Ectodermal cell (in vitro differentiated cells): Measurements from ENCODE around the gene MICOS13.

ENCODE experiments used
- H3K27ac ChIP-seq: 2 replicates; pipeline ENCODE4 v1.7.0; 2013; ENCODE audit warnings: mild to moderate bottlenecking, low read depth, low read length; ENCODE audit not compliant: insufficient read depth, poor library complexity, severe bottlenecking
- H3K27me3 ChIP-seq: 2 replicates; pipeline ENCODE4 v1.7.0; 2013; ENCODE audit warnings: mild to moderate bottlenecking, low read length; ENCODE audit not compliant: insufficient read depth, control insufficient read depth, poor library complexity, severe bottlenecking
- H3K36me3 ChIP-seq: one replicate; pipeline ENCODE4 v1.7.0; 2013; ENCODE audit warnings: low read length; ENCODE audit not compliant: control insufficient read depth, insufficient read depth
- H3K4me1 ChIP-seq: one replicate; pipeline ENCODE4 v1.7.0; 2013; ENCODE audit warnings: low read length; ENCODE audit not compliant: control insufficient read depth, insufficient read depth
- H3K4me3 ChIP-seq: 2 replicates; pipeline ENCODE4 v1.7.0; 2013; ENCODE audit warnings: low read depth, low read length, control low read depth; ENCODE audit not compliant: insufficient read depth
- H3K9me3 ChIP-seq: 2 replicates; pipeline ENCODE4 v1.7.0; 2013; ENCODE audit warnings: mild to moderate bottlenecking, low read length, moderate library complexity; ENCODE audit not compliant: control insufficient read depth
- WGBS, 2 experiments: methylation state at CpG; one replicate each; pipeline ENCODE4 v1.1.7; 2013; ENCODE audit warnings: missing lambda C conversion rate in 2 of 2; 5-methylcytosine and 5-hydroxymethylcytosine counted together

Gene MICOS13

DNA sequence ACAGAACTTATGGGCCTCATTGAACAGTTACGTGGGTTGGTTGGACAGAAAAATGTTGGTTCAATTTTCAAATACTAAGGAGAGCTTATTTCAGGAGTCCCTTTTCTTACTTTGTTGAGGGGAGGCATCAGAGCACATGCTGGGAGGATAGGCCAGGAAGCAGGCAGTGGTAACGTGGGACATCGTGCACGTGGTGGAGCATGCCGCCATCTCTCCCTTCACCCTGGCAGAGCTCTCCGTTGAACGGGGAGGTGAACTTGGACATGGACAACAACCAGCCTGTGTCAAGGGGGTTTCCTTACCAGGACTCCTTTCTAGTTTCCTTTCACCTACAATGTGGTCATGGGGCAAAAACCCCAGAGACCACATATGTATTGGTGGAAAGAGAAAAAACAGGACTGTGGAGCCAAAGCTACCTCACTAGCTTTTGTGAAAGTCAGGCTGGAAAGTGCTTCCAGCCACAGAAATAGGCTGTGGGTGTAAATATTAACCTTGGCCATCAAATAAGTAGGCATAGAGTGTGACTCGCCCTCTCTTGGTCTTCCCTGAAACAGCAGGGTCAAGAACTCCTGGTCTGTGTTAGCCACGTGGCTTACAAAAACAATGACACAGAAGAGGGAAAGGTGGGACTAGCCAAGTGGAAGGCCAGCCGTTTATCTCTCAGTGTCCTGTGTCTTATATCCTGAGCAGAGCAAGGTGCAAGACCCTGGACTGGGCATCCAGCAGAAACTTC, 14.4 kb downstream of the MICOS13 start:
- H3K4me1 ChIP-seq = peaks cover 5% of the 10 kb centered on the region
- H3K4me3 ChIP-seq = no peak overlapping the region
- H3K27ac ChIP-seq = no peak overlapping the region
- H3K27me3 ChIP-seq = no peaks in the 10 kb centered on the region
- peaks cover 79% of the 10 kb centered on the region for H3K36me3 ChIP-seq
- 93 to 94% methylated on average over 10 of the region's 10 CpGs for WGBS, 2 experiments
- no peaks in the 10 kb centered on the region for H3K9me3 ChIP-seq

DNA sequence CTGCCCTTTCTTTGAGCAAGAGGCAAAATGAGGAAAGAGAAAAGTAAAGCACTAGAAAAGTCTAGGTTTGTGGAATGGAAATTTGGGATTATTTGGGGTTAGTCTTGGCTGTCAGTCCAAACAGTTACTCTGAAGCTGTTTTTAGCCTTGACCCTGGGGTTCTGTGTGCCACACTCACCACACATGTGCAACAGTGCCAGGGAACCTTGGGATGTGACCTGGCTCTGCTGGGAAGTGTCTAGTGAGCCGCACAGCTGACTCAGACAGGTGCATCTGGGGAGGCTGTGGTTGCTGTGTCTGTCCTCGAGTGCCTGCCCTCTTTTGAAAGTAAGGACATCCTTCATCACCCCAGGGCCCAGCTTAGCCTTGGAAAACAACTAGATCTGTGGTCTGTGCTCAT, 15.8 kb downstream of the MICOS13 start:
- Histone ChIP-seq H3K4me1 (peaks cover 5% of the 10 kb centered on the region), H3K27me3 (no peaks in the 10 kb centered on the region), H3K27ac (no peak overlapping the region), H3K4me3 (no peak overlapping the region), H3K36me3 (peaks cover 86% of the 10 kb centered on the region), H3K9me3 (no peaks in the 10 kb centered on the region)
- 92 to 95% methylated on average over 2 of the region's 2 CpGs for WGBS, 2 experiments

DNA sequence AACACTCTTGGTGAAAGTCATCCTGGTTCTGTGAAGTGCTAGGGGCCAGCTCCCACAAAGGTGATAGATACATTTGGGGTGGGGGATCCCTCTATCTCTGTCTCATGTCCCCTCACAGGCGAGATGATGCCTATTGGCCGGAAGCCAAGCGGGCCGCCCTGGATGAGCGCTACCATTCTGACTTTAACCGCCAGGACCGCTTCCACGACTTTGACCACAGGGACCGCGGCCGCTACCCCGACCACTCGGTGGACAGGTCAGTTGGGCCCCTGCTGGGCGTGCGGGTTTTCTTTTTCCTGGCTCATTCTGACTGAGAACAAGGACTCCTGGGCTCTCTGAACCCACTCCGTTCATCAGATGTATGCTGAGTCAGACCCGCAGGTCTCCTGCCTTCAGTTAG, 16.4 kb downstream of the MICOS13 start:
- no peaks in the 10 kb centered on the region for H3K9me3 ChIP-seq
- no peak overlapping the region for H3K4me3 ChIP-seq
- WGBS, 2 experiments = 96% methylated on average over 17 of the region's 17 CpGs
- H3K36me3 ChIP-seq = peaks cover 82% of the 10 kb centered on the region
- peaks cover 5% of the 10 kb centered on the region for H3K4me1 ChIP-seq
- no peaks in the 10 kb centered on the region for H3K27me3 ChIP-seq
- H3K27ac ChIP-seq = no peak overlapping the region

DNA sequence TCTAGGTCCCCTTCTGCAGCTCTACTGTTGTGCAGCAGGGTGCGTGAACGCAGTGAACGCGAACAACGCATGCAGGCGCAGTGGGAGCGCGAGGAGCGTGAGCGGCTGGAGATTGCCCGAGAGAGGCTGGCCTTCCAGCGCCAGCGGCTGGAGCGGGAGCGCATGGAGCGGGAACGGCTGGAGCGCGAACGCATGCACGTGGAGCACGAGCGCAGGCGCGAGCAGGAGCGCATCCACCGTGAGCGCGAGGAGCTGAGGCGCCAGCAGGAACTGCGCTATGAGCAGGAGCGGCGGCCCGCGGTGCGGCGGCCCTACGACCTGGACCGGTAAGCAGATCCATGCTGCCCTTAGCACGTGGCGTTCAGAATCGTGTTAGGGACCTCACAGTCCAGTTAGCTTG, 18.8 kb downstream of the MICOS13 start:
- Histone ChIP-seq H3K36me3 (peaks cover 75% of the 10 kb centered on the region), H3K27ac (no peak overlapping the region), H3K4me1 (no peaks in the 10 kb centered on the region), H3K27me3 (no peaks in the 10 kb centered on the region), H3K9me3 (no peaks in the 10 kb centered on the region), H3K4me3 (no peak overlapping the region)
- WGBS, 2 experiments = 97% methylated on average over 42 of the region's 42 CpGs

DNA sequence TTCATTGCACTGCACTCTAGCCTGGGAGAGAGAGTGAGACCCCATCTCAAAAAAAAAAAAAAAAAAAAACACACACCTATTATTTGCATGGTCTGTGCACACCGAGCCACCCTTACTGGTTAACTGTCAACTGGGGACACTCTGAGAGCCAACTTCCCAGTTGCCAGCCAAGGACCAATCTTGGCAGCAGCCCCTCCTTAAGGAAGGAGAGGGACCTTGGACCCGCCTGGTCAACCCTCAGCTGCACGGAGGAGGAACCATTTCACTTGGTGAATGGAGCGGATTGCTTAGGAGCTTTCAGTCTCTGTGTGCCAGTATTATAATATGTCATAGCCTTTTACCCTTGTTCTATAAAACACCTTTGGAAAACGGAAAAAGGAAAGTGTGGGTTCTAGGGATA, 24.9 kb downstream of the MICOS13 start:
- H3K36me3 ChIP-seq = peaks cover 71% of the 10 kb centered on the region
- H3K9me3 ChIP-seq = no peaks in the 10 kb centered on the region
- no peaks in the 10 kb centered on the region for H3K27me3 ChIP-seq
- 94 to 98% methylated on average over 5 of the region's 5 CpGs for WGBS, 2 experiments
- no peaks in the 10 kb centered on the region for H3K4me1 ChIP-seq
- H3K27ac ChIP-seq = no peak overlapping the region
- no peak overlapping the region for H3K4me3 ChIP-seq

DNA sequence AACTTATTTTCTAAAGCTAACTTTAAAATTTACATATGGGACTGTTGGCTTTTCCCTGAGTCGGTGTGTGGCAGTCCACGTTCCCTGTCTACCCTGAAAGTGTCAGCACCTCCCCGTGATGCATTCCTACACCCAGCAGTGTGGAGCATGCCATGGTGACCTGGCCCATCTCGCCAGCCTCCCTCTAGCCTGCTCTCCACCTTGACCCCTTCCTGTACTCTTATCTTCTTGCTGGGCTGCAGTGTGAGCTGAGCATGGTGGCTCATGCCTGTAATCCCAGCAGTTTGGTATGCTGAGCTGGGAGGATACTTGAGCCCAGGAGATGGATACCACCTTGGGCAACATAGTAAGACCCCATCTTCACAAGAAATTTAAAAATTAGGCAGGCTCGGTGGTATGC, 25.4 kb downstream of the MICOS13 start:
- WGBS, 2 experiments = 94 to 97% methylated on average over 5 of the region's 5 CpGs
- H3K27ac ChIP-seq = no peak overlapping the region
- no peaks in the 10 kb centered on the region for H3K27me3 ChIP-seq
- no peaks in the 10 kb centered on the region for H3K9me3 ChIP-seq
- no peak overlapping the region for H3K4me3 ChIP-seq
- H3K4me1 ChIP-seq = no peaks in the 10 kb centered on the region
- peaks cover 71% of the 10 kb centered on the region for H3K36me3 ChIP-seq

DNA sequence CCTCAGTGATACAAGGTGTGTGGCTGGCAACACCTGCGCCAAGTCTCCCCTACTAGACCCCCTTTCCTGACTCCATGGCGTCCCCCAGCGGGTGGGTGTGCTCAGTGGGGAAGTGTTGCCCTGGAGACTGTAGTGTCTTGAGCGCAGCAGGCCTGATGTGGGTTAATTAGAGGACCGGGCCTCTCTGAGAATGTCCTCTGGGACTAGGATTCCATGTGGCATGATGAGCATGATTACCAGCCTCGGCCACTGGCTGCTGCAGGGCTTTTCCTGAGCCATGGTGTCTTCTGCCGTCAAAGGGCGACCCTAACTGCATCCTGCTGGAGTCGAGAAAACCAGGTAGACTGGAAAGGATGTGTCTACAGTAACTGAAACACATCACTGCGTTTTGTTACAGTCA, 28.1 kb downstream of the MICOS13 start:
- Histone ChIP-seq H3K36me3 (peaks cover 71% of the 10 kb centered on the region), H3K4me3 (no peak overlapping the region), H3K9me3 (no peaks in the 10 kb centered on the region), H3K27me3 (no peaks in the 10 kb centered on the region), H3K27ac (no peak overlapping the region), H3K4me1 (no peaks in the 10 kb centered on the region)
- WGBS, 2 experiments = 96 to 97% methylated on average over 10 of the region's 10 CpGs

DNA sequence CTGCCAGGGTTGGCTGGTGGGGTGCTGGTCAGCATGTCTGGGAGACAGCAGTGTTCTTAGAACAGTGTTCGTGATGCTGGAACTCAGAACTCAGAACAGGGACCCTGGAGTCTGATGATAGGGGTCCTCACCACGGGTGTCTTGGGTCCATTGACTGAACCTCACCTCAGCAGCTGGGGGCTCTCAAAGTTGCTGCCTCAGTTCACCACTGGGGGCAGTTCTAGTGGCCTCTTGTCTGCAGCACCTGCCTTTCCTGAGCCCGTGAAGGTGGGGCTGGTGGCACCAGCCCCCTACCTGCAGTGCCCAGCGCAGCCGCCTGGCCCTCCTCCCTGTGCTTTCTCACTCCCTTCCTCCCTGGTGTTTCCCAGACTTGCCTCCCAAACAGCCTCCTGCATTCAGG, 29.0 kb downstream of the MICOS13 start:
- peaks cover 75% of the 10 kb centered on the region for H3K36me3 ChIP-seq

DNA sequence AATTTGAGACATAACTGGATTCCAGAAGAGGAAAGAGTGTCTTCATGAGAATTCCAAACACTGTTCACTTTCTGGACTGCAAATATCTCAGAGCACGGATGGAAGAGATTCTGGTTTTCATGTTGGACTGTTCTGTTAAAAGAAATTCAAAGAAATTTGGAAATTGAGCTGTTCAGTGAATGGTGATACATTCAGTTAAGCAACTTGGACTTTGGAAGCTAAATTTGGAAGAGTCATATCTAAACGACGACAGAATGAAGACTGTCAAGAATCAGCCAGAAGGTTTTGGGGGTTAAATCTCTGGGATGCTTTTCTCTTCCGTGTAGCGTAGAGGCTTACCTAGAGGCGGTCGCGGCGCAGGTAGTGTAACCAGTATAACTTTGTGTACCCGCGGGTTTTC, 31.9 kb downstream of the MICOS13 start:
- Histone ChIP-seq H3K27me3 (no peaks in the 10 kb centered on the region), H3K9me3 (no peaks in the 10 kb centered on the region), H3K36me3 (peaks cover 75% of the 10 kb centered on the region), H3K27ac (no peak overlapping the region), H3K4me1 (no peaks in the 10 kb centered on the region), H3K4me3 (no peak overlapping the region)
- WGBS, 2 experiments = 97% methylated on average over 5 of the region's 11 CpGs

More for the DNA sequence above, 29.0 kb downstream of the MICOS13 start:
- Histone ChIP-seq H3K4me3 (no peak overlapping the region), H3K4me1 (no peaks in the 10 kb centered on the region), H3K27me3 (no peaks in the 10 kb centered on the region), H3K27ac (no peak overlapping the region), H3K9me3 (no peaks in the 10 kb centered on the region)
- 95 to 97% methylated on average over 5 of the region's 5 CpGs for WGBS, 2 experiments

DNA sequence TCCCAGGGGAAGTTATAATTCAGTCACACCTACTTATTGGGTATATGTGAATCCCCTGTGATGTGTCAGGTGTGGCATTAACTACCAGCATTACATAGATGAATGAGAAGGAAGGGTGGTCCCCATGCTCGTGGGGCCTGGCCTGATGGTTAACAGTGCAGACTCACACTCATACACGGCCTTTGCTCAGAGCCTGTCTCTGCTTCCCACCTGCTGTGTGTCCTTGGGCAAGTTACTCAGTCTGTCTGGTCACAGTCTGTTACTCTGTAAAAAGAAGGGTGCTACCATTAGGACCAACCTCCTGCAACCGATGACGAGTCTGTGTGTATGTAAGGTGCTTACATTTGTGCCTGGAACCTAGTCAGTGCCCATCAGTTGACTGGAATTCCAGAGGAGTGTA, 33.6 kb downstream of the MICOS13 start:
- Histone ChIP-seq H3K27ac (no peak overlapping the region), H3K36me3 (peaks cover 81% of the 10 kb centered on the region), H3K27me3 (no peaks in the 10 kb centered on the region), H3K4me3 (no peak overlapping the region), H3K9me3 (no peaks in the 10 kb centered on the region), H3K4me1 (no peaks in the 10 kb centered on the region)
- 93 to 96% methylated on average over 4 of the region's 4 CpGs for WGBS, 2 experiments

DNA sequence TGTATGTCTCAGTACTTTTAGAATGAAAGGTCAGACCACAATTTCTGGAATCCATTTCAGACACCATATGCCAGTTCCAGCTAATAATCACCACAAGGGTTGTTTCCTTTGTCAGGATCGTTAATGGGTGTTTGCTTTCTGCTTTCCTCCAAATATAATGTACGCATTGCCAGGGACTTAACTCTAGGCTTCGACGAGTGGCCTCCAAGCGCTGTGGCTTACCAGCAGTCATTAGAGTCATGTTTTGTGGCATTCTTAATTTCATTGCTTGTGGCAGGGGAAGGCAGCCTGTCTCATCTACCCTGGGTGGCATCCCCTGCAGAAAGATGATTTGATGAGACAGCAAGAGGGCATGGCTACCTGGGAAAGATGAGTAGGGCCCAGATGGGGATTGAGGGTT, 34.9 kb downstream of the MICOS13 start:
- Histone ChIP-seq H3K4me3 (no peak overlapping the region), H3K36me3 (peaks cover 74% of the 10 kb centered on the region), H3K9me3 (no peaks in the 10 kb centered on the region), H3K4me1 (no peaks in the 10 kb centered on the region), H3K27me3 (no peaks in the 10 kb centered on the region), H3K27ac (no peak overlapping the region)
- WGBS, 2 experiments = 98 to 100% methylated on average over 5 of the region's 5 CpGs
